Stimulated activated memory B cell treated with anti-CD40 and anti-IgM and Interleukin-4, amounts not matched to agents 10 μg/mL and 1 μg/mL and 100 μg/mL, for 72 hours (primary cell): Measurements from ENCODE around the gene GUCA2A.
"Not testable (repeated sequence)": the region's sequence is repeated elsewhere in the genome, so short reads cannot be mapped to it uniquely, and the experiment has no call there.

Experiments
- ATAC-seq: fragments of 150-1000 bp; cut with Tn5 transposase; 2 replicates; pipeline ENCODE4 v1.10.0; 2021
- H3K27ac Mint-ChIP-seq: one replicate; pipeline ENCODE4 v1.8.0; 2022; ENCODE audit warnings: mild to moderate bottlenecking, mixed read lengths
- H3K27me3 Mint-ChIP-seq: one replicate; pipeline ENCODE4 v1.8.0; 2022; ENCODE audit warnings: mixed read lengths
- H3K36me3 Mint-ChIP-seq: one replicate; pipeline ENCODE4 v1.8.0; 2022; ENCODE audit warnings: mixed read lengths
- H3K4me1 Mint-ChIP-seq: one replicate; pipeline ENCODE4 v1.8.0; 2022; ENCODE audit warnings: mixed read lengths
- H3K4me3 Mint-ChIP-seq: one replicate; pipeline ENCODE4 v1.8.0; 2022; ENCODE audit warnings: mild to moderate bottlenecking, moderate library complexity, mixed read lengths
- H3K9me3 Mint-ChIP-seq: one replicate; pipeline ENCODE4 v1.8.0; 2022; ENCODE audit warnings: mixed read lengths

Gene GUCA2A

DNA sequence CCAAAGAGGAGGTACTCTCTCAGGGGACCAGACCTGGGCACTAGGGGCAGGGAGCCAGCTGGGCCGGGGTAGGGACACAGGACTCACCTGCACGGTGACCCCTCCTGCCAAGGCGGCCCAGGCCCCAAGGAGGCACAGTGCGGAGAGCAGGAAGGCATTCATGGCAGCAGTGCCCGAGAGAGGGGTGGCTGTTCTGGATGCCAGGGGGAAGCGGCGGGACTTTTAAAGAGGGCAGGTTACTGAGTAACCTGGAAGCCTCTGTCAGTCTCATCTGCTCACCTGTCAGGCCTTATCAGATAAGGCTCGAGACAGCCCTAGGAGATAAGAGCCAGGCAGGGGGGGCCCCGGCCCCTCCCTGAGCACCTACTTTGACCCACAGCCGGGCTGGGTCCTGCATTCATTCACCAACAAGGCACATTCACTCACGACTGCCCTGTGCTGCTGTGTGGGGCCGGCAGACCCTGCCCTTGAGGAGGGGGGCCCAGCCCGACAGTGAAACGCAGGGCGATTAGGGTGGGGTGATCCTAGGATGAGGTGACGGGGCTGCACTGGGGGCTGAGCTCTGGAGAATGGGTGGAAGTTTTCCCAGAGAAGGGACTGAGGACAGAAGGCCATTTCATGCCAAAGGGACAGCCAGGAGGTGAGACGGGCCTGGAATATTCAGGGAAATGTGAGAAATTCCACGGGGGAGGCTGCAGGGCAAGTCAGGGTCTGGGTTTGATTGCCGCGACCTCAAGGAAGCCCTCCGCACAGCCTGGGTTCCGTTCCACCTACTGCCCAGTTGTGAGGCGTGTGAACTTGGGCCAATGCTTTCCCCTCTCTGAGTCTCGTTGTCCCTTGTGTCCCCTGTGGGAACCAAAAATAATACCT is at the start of gene GUCA2A:
Gene GUCA2A, minus strand, starts transcription at position 195 of the 870 bp plus-strand sequence. Its CDS starts 33 bp downstream, at position 162.
- Mint-ChIP-seq H3K4me1 (no peaks in the 10 kb centered on the region), H3K4me3 (no peak within 1 kb of the TSS), H3K36me3 (peaks cover 5% of the 10 kb centered on the region), H3K9me3 (peaks cover 10% of the 10 kb centered on the region), H3K27me3 (peaks cover 31% of the 10 kb centered on the region), H3K27ac (no peak within 1 kb of the TSS)
- ATAC-seq, result no peak

- peaks cover 59% of the 10 kb centered on the region for H3K36me3 Mint-ChIP-seq
- peaks cover 3% of the 10 kb centered on the region for H3K9me3 Mint-ChIP-seq
- H3K27ac Mint-ChIP-seq, result no peak overlapping the region
- H3K27me3 Mint-ChIP-seq, result no peaks in the 10 kb centered on the region
- no peak overlapping the region for H3K4me3 Mint-ChIP-seq
- peaks cover 23% of the 10 kb centered on the region for H3K4me1 Mint-ChIP-seq
- ATAC-seq, result no peak
Measured at GRCh38 chr1:42211224-42211623, 46.7 kb upstream of the GUCA2A start.

DNA sequence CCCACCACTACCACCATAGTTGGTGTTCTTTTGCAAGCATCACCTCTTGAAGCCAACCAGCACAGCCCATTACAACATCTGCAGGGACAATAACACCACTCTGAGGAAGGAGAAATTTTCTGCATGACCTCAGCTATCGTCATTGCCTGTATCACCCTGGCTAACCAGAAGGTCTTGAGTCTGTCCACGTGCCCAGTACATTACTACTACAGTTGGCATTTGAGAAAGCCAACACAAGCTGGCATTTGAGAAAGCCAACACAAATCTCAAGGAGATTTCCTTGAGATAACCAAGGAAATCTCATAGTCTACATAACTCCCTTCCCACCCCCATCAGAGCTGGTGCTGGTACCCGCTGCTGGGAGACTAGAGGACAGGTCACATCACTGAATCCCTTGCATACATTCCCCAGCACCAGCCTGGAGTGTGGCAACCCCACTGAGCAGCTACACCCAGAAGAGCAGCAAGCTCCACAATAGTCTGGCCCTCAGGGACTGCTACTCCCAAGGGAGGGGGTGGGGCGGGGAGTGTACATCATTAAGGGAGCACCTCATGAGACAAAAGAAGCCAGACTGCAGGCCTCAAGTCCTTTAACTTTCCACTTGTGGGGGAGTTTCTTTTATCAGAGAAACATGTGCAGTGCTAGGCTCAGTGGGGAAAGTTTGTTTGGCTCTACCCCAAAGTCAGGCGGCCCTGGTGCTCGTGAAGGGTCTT is 46.0 kb upstream of the GUCA2A start:
- peaks cover 63% of the 10 kb centered on the region for H3K36me3 Mint-ChIP-seq
- H3K9me3 Mint-ChIP-seq, result peaks cover 3% of the 10 kb centered on the region
- no peak overlapping the region for H3K27ac Mint-ChIP-seq
- no peak for ATAC-seq
- H3K4me1 Mint-ChIP-seq, result peaks cover 23% of the 10 kb centered on the region
- H3K4me3 Mint-ChIP-seq, result no peak overlapping the region
- no peaks in the 10 kb centered on the region for H3K27me3 Mint-ChIP-seq

DNA sequence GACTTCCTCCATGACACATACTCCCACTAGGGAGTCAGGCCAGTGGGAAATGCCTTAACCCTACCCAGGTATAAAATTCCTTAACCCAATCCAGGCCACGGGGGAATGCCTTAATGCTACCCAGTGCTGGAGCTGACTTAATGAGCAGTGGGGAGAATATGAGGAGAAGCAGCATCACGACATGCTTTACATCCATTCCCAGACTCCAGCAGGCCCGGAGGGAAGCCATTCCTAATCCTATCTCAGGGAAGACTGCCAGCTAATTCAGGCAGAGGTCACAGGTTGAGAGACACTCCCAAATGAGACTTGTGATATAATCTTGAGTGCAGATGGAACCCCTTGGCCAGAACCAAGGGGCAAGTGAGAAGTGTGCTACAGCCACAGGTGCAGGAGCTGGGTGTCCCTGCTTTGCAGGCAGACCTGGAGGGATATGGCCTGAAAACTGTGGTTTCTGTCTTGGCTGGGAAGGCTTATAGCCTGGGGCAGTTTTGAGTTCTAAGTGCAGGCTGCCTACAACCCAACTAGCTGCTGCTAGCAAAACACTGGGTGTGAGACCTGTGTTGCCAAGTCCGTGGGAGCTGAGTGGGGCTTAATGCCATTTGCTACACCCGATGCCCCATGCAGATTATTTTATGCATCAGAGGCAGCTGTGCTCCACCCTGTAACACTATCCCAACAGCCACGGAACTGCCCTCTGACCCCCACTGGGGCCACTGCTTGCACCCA is 45.1 kb upstream of the GUCA2A start:
- Mint-ChIP-seq H3K4me1 (peaks cover 22% of the 10 kb centered on the region), H3K9me3 (peaks cover 3% of the 10 kb centered on the region), H3K27me3 (no peaks in the 10 kb centered on the region), H3K4me3 (no peak overlapping the region), H3K36me3 (peaks cover 61% of the 10 kb centered on the region), H3K27ac (no peak overlapping the region)
- ATAC-seq, result no peak

- Mint-ChIP-seq H3K4me1 (peaks cover 16% of the 10 kb centered on the region), H3K36me3 (peaks cover 65% of the 10 kb centered on the region)
- not testable (repeated sequence) for H3K27me3 Mint-ChIP-seq, H3K27ac Mint-ChIP-seq, H3K9me3 Mint-ChIP-seq, H3K4me3 Mint-ChIP-seq, ATAC-seq
Measured at GRCh38 chr1:42206930-42207329, 42.4 kb upstream of the GUCA2A start.

GRCh38 chr1:42206164-42206563 is 41.6 kb upstream of the GUCA2A start:
- Mint-ChIP-seq H3K36me3 (peaks cover 65% of the 10 kb centered on the region), H3K27ac (no peak overlapping the region), H3K4me3 (no peak overlapping the region), H3K4me1 (peaks cover 9% of the 10 kb centered on the region), H3K27me3 (no peaks in the 10 kb centered on the region), H3K9me3 (peaks cover 9% of the 10 kb centered on the region)
- no peak for ATAC-seq

- no peak overlapping the region for H3K4me3 Mint-ChIP-seq
- H3K36me3 Mint-ChIP-seq, result peaks cover 79% of the 10 kb centered on the region
- ATAC-seq, result no peak
- H3K27me3 Mint-ChIP-seq, result no peaks in the 10 kb centered on the region
- no peak overlapping the region for H3K27ac Mint-ChIP-seq
- peaks cover 9% of the 10 kb centered on the region for H3K9me3 Mint-ChIP-seq
- no peaks in the 10 kb centered on the region for H3K4me1 Mint-ChIP-seq
Measured at GRCh38 chr1:42201986-42202385, 37.4 kb upstream of the GUCA2A start.

DNA sequence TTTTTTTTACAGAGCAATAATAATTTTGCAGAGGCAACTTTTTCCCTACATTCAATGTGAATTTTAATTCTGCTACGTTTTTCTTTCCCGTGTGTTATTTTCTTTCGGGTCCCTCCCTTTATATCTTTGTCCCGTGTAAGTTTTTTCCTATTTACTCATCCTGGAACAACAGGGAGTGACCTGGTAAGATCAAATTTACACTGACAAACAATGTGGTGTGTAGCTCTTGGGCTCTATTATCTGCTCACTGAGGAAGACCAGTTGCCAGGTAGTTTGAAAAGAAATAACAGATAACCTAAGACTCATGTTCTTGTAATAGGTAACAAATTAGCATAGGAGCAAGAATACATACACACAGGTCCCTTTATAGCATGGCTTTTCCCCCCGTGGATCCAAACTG is 33.7 kb upstream of the GUCA2A start:
- H3K27me3 Mint-ChIP-seq, result no peaks in the 10 kb centered on the region
- no peaks in the 10 kb centered on the region for H3K4me1 Mint-ChIP-seq
- no peak overlapping the region for H3K4me3 Mint-ChIP-seq
- peaks cover 6% of the 10 kb centered on the region for H3K9me3 Mint-ChIP-seq
- H3K27ac Mint-ChIP-seq, result no peak overlapping the region
- peaks cover 47% of the 10 kb centered on the region for H3K36me3 Mint-ChIP-seq
- ATAC-seq, result no peak

DNA sequence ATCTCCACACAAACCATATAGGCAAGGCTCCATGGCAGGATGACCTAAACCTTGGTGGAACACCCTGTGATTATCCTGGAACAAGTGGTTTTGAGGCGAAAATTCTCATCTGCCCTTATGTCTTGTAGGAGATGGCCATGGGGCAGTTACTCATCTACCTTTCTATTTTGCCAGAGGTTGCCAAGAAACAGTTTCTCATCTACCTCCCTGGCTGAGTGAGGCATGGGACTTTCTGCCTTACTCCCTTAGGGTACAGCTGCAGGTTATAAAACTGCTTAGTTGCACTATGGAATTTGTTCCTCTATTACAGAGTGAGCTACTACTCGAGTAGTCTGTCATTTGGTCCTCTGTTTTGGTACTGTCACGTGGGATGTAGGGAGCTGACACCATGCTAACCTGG is 31.3 kb upstream of the GUCA2A start:
- ATAC-seq, result no peak
- H3K4me1 Mint-ChIP-seq, result no peaks in the 10 kb centered on the region
- peaks cover 37% of the 10 kb centered on the region for H3K36me3 Mint-ChIP-seq
- H3K4me3 Mint-ChIP-seq, result no peak overlapping the region
- H3K27ac Mint-ChIP-seq, result no peak overlapping the region
- H3K9me3 Mint-ChIP-seq, result no peaks in the 10 kb centered on the region
- no peaks in the 10 kb centered on the region for H3K27me3 Mint-ChIP-seq

DNA sequence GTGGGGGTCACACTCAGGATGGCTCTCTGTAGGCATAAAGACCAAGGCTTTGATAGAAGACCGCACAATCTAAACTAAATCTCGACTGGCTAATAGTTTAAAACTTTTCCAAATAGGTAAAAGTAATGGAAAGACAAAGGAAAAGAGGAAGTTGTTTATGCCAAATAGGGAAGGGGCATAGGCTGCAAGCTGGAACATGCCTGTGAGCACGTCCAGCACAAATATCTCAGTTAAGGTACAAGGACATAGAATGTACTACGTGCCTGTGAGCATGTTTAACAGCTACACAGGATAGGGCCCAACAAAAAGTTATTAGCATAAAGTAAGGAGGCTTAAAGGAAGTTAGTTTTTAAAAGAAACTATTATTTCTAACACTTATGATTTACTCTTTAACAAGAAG is 27.6 kb upstream of the GUCA2A start:
- H3K4me1 Mint-ChIP-seq, result no peaks in the 10 kb centered on the region
- peaks cover 39% of the 10 kb centered on the region for H3K36me3 Mint-ChIP-seq
- no peak overlapping the region for H3K27ac Mint-ChIP-seq
- no peaks in the 10 kb centered on the region for H3K9me3 Mint-ChIP-seq
- no peak for ATAC-seq
- no peaks in the 10 kb centered on the region for H3K27me3 Mint-ChIP-seq
- H3K4me3 Mint-ChIP-seq, result no peak overlapping the region

- no peaks in the 10 kb centered on the region for H3K4me1 Mint-ChIP-seq
- peaks cover 41% of the 10 kb centered on the region for H3K36me3 Mint-ChIP-seq
- H3K4me3 Mint-ChIP-seq, result no peak overlapping the region
- ATAC-seq, result no peak
- H3K9me3 Mint-ChIP-seq, result no peaks in the 10 kb centered on the region
- no peak overlapping the region for H3K27ac Mint-ChIP-seq
- H3K27me3 Mint-ChIP-seq, result no peaks in the 10 kb centered on the region
Measured at GRCh38 chr1:42191319-42191718, 26.8 kb upstream of the GUCA2A start.

GRCh38 chr1:42189931-42190853 is 25.6 kb upstream of the GUCA2A start:
- Mint-ChIP-seq H3K27ac (no peak overlapping the region), H3K36me3 (peaks cover 52% of the 10 kb centered on the region), H3K4me1 (no peaks in the 10 kb centered on the region), H3K27me3 (no peaks in the 10 kb centered on the region), H3K9me3 (no peaks in the 10 kb centered on the region), H3K4me3 (no peak overlapping the region)
- no peak for ATAC-seq

- H3K4me3 Mint-ChIP-seq, result no peak overlapping the region
- H3K27ac Mint-ChIP-seq, result no peak overlapping the region
- no peaks in the 10 kb centered on the region for H3K27me3 Mint-ChIP-seq
- H3K9me3 Mint-ChIP-seq, result no peaks in the 10 kb centered on the region
- H3K36me3 Mint-ChIP-seq, result peaks cover 60% of the 10 kb centered on the region
- no peaks in the 10 kb centered on the region for H3K4me1 Mint-ChIP-seq
- no peak for ATAC-seq
Measured at GRCh38 chr1:42186152-42186551, 21.6 kb upstream of the GUCA2A start.

DNA sequence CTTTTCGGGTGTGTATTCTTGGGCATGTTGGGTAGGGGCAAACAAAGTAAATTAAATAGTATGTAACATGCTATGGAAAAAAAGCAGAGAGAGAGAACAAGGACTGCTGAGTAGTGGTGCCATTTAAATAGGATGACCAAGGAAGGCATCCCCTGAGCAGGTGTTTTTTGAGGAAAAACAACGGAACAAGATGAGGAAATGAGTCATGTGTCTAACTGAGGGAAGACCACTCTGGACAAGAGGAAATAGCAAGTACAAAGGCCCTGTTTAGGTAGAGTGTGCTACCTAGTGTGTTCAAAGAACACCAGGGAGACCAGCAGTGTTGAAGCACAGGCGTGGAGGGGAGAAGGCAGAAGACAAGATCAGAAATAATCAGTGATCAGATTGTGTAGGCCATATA is 20.1 kb upstream of the GUCA2A start:
- peaks cover 52% of the 10 kb centered on the region for H3K36me3 Mint-ChIP-seq
- H3K27ac Mint-ChIP-seq, result no peak overlapping the region
- no peak for ATAC-seq
- H3K4me1 Mint-ChIP-seq, result no peaks in the 10 kb centered on the region
- H3K27me3 Mint-ChIP-seq, result no peaks in the 10 kb centered on the region
- H3K9me3 Mint-ChIP-seq, result no peaks in the 10 kb centered on the region
- no peak overlapping the region for H3K4me3 Mint-ChIP-seq

GRCh38 chr1:42183957-42184268 is 19.4 kb upstream of the GUCA2A start:
- Mint-ChIP-seq H3K27me3 (no peaks in the 10 kb centered on the region), H3K27ac (no peak overlapping the region), H3K4me3 (no peak overlapping the region), H3K4me1 (no peaks in the 10 kb centered on the region), H3K9me3 (no peaks in the 10 kb centered on the region), H3K36me3 (peaks cover 52% of the 10 kb centered on the region)
- ATAC-seq, result no peak
